DOHH2 (cell line): Measurements from ENCODE around the gene LSAMP.

Experiments
- H3F3A ChIP-seq: fragments of 200-600 bp; sonication (generic), shearing (Covaris generic); 2 replicates; pipeline ENCODE4 v1.6.0; 2016; ENCODE audit warnings: antibody characterized with exemption, mild to moderate bottlenecking; ENCODE audit not compliant: control insufficient read depth, insufficient read depth
- H3K27ac ChIP-seq: fragments of 200-600 bp; sonication (generic); 2 replicates; pipeline ENCODE4 v1.5.1; 2014; ENCODE audit warnings: low read depth, mild to moderate bottlenecking, low read length, moderate library complexity
- H3K27me3 ChIP-seq: fragments of 200-600 bp; sonication (generic); 2 replicates; pipeline ENCODE4 v1.6.1; 2014; ENCODE audit warnings: mild to moderate bottlenecking, low read length, mixed read lengths; ENCODE audit not compliant: control insufficient read depth
- H3K36me3 ChIP-seq: fragments of 200-600 bp; sonication (generic); 2 replicates; pipeline ENCODE4 v1.6.1; 2014; ENCODE audit warnings: mild to moderate bottlenecking, low read length, moderate library complexity, mixed read lengths; ENCODE audit not compliant: control insufficient read depth
- H3K4me1 ChIP-seq: fragments of 200-600 bp; sonication (generic); 2 replicates; pipeline ENCODE4 v1.6.1; 2014; ENCODE audit warnings: mild to moderate bottlenecking, low read length, mixed read lengths; ENCODE audit not compliant: control insufficient read depth
- H3K4me2 ChIP-seq: fragments of 200-600 bp; sonication (generic); 2 replicates; pipeline ENCODE4 v1.6.0; 2014; ENCODE audit warnings: mild to moderate bottlenecking, low read length, moderate library complexity
- H3K4me3 ChIP-seq: fragments of 200-600 bp; sonication (generic); 2 replicates; pipeline ENCODE4 v1.5.1; 2014; ENCODE audit warnings: mild to moderate bottlenecking, low read length, mixed read lengths
- H3K79me2 ChIP-seq: fragments of 200-600 bp; sonication (generic); 2 replicates; pipeline ENCODE4 v1.6.1; 2014; ENCODE audit warnings: mild to moderate bottlenecking, low read length, mixed read lengths; ENCODE audit not compliant: control insufficient read depth
- H3K9me2 ChIP-seq: fragments of 200-600 bp; sonication (generic); replicated peaks from 2 replicates; pipeline ENCODE4 v1.6.1; 2014; ENCODE audit warnings: mild to moderate bottlenecking, low read length, mixed read lengths; ENCODE audit not compliant: control insufficient read depth
- H3K9me3 ChIP-seq: fragments of 200-600 bp; sonication (generic); 2 replicates; pipeline ENCODE4 v1.6.1; 2014; ENCODE audit warnings: antibody characterized with exemption, low read length, mixed read lengths; ENCODE audit not compliant: control insufficient read depth, insufficient read depth
- H4K20me1 ChIP-seq: fragments of 200-600 bp; sonication (generic); 2 replicates; pipeline ENCODE4 v1.6.0; 2014; ENCODE audit warnings: low read depth, mild to moderate bottlenecking, antibody characterized with exemption, low read length, moderate library complexity; ENCODE audit not compliant: control insufficient read depth, insufficient read depth
- CTCF ChIP-seq: fragments of 200-600 bp; sonication (generic); IDR thresholded peaks from one replicate; pipeline ENCODE4 v1.5.1; 2014; ENCODE audit warnings: antibody characterized with exemption, mild to moderate bottlenecking, low read depth, low read length; ENCODE audit not compliant: poor library complexity, severe bottlenecking
- EZH2phosphoT487 ChIP-seq: fragments of 200-600 bp; sonication (generic); IDR thresholded peaks from 2 replicates; pipeline ENCODE4 v1.6.1; 2017; ENCODE audit warnings: borderline replicate concordance, mild to moderate bottlenecking, antibody characterized with exemption, low read length, moderate library complexity, mixed read lengths

LSAMP gene

GRCh38 chr3:116341381-116341780 lies 103.9 kb downstream of the LSAMP start:
- no peaks in the 10 kb centered on the region for H3K9me2 ChIP-seq
- no peaks in the 10 kb centered on the region for H3K79me2 ChIP-seq
- no peaks in the 10 kb centered on the region for H3K9me3 ChIP-seq
- no peaks in the 10 kb centered on the region for H3K4me1 ChIP-seq
- no peak overlapping the region for H3K27ac ChIP-seq
- H4K20me1 ChIP-seq = no peaks in the 10 kb centered on the region
- no peak overlapping the region for H3K4me2 ChIP-seq
- TF ChIP-seq CTCF (no peak), EZH2phosphoT487 (no peak)
- H3F3A ChIP-seq = no peaks in the 10 kb centered on the region
- no peak overlapping the region for H3K4me3 ChIP-seq
- H3K36me3 ChIP-seq = no peaks in the 10 kb centered on the region
- H3K27me3 ChIP-seq = no peaks in the 10 kb centered on the region

- Histone ChIP-seq H3K79me2 (no peaks in the 10 kb centered on the region), H4K20me1 (no peaks in the 10 kb centered on the region), H3K27ac (no peak overlapping the region), H3K4me3 (no peak overlapping the region), H3K9me3 (no peaks in the 10 kb centered on the region), H3K4me2 (no peak overlapping the region), H3K9me2 (no peaks in the 10 kb centered on the region), H3K27me3 (no peaks in the 10 kb centered on the region), H3K4me1 (no peaks in the 10 kb centered on the region), H3F3A (no peaks in the 10 kb centered on the region), H3K36me3 (no peaks in the 10 kb centered on the region)
- TF ChIP-seq CTCF = no peak
- TF ChIP-seq EZH2phosphoT487 = no peak
Measured at GRCh38 chr3:116340680-116341216, 104.5 kb downstream of the LSAMP start.

- H3K9me2 ChIP-seq = no peaks in the 10 kb centered on the region
- no peaks in the 10 kb centered on the region for H4K20me1 ChIP-seq
- TF ChIP-seq EZH2phosphoT487 (no peak), CTCF (no peak)
- H3K27ac ChIP-seq = no peak overlapping the region
- no peaks in the 10 kb centered on the region for H3K4me1 ChIP-seq
- H3K9me3 ChIP-seq = no peaks in the 10 kb centered on the region
- H3K4me2 ChIP-seq = no peak overlapping the region
- no peaks in the 10 kb centered on the region for H3K27me3 ChIP-seq
- no peaks in the 10 kb centered on the region for H3K36me3 ChIP-seq
- no peaks in the 10 kb centered on the region for H3F3A ChIP-seq
- H3K4me3 ChIP-seq = no peak overlapping the region
- H3K79me2 ChIP-seq = no peaks in the 10 kb centered on the region
Measured at GRCh38 chr3:116339441-116340028, 105.8 kb downstream of the LSAMP start.
